Measurements from ENCODE around the gene PAX7. TPM values are rescaled to one million over a fixed set of nuclear protein-coding genes. Genes with fewer than 3 reads are reported as not detected.

The PAX7 gene
- total and polyA plus RNA-seq, 2 donors (not counting 1 experiment from before 2014, with no cell fraction given) = not detected

DNA sequence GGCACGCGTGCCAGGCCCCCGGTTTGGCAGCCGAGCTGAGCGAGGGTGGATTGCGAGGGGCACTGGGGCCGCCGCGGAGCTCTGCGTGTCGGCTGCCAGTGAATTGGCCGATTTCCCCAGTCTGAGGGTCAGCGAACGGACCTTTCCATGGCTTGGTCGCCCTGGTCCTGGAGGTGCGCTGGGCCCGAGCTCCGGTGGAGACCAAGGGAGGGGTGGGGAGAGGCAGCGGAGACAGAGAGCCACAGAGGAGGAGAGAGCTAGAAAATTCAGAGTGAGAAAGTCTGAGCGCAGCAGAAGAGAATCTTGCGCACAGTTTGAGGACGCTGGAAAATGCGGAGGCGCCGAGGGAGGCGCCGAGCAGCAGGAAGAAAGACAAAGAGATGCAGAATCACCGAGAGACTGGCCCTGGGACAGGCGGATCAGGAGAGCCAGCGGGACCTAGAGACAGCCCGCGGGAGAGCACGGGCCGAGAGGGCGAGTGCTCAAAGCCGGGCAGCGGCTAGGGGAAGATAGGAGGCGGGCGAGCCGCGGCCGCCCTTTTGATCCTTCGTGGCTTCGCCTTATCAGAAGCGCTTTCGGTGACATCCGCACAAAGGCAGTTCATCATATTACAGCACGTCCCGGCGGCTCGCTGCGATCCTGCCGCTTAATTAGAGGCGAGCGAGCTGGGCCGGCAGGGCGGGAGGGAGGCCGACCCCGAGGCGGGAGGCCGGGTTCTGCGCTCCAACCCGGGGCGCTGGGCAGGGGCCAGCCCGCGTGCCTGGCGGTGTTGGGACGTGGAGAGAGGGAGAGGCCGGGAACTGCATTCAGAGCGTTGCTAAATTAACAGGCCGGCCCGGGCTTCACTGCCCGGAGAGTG lies 12.7 kb downstream of the PAX7 start:
- Histone ChIP-seq H3K27ac (ENCODE audit: low read length in 2 of 2) (no peak overlapping the region), H3K36me3 (replicated peaks in 1 of 2; ENCODE audit: control extremely low read depth in 1 of 2, control insufficient read depth in 1 of 2, extremely low read depth in 1 of 2, insufficient read depth in 2 of 2, low read length in 1 of 2) (no peaks in the 10 kb centered on the region), H3K4me3 (ENCODE audit: control extremely low read depth in 1 of 5, extremely low read depth in 1 of 5, insufficient read depth in 1 of 5, low read depth in 2 of 5, low read length in 4 of 5) (no peak overlapping the region), H3K9ac (ENCODE audit: low read length) (no peak overlapping the region), H3K4me2 (replicated peaks; ENCODE audit: low read depth, low read length, poor library complexity, severe bottlenecking) (no peak overlapping the region), H3K27me3 (replicated peaks in 1 of 4; ENCODE audit: control extremely low read depth in 1 of 4, control insufficient read depth in 3 of 4, insufficient read depth in 4 of 4, low read length in 3 of 4) (peaks cover 0 to 79% (median 39%) of the 10 kb centered on the region in 4 experiments), H3K79me2 (ENCODE audit: control insufficient read depth, insufficient read depth, low read length) (no peaks in the 10 kb centered on the region), H2AFZ (ENCODE audit: insufficient read depth, low read depth, low read length, poor library complexity, severe bottlenecking) (no peak overlapping the region), H4K20me1 (ENCODE audit: control insufficient read depth, insufficient read depth, low read length, poor library complexity, severe bottlenecking) (no peaks in the 10 kb centered on the region), H3K9me3 (ENCODE audit: control extremely low read depth in 1 of 3, control insufficient read depth in 2 of 3, insufficient read depth in 1 of 3, low read length in 2 of 3) (peaks cover 0 to 3% (median 0%) of the 10 kb centered on the region in 3 donors), H3K4me1 (ENCODE audit: control insufficient read depth in 2 of 2, insufficient read depth in 2 of 2, low read length in 2 of 2) (no peaks in the 10 kb centered on the region)
- ChIA-PET POLR2A (no interaction called here), CTCF (no interaction called here)
- no peak overlapping the region for H3K4me3 Mint-ChIP-seq
- intact Hi-C loops (cut with micrococcal nuclease) = no loop called here
- peaks cover 75% of the 10 kb centered on the region for H3K27me3 Mint-ChIP-seq
- H3K4me1 Mint-ChIP-seq = no peaks in the 10 kb centered on the region
- no peak for TF ChIP-seq EZH2 (IDR thresholded peaks at IDR 0.05; ENCODE audit: borderline replicate concordance, insufficient read depth, low read depth, low read length, poor library complexity, severe bottlenecking)
- TF ChIP-seq, protein P1, sequence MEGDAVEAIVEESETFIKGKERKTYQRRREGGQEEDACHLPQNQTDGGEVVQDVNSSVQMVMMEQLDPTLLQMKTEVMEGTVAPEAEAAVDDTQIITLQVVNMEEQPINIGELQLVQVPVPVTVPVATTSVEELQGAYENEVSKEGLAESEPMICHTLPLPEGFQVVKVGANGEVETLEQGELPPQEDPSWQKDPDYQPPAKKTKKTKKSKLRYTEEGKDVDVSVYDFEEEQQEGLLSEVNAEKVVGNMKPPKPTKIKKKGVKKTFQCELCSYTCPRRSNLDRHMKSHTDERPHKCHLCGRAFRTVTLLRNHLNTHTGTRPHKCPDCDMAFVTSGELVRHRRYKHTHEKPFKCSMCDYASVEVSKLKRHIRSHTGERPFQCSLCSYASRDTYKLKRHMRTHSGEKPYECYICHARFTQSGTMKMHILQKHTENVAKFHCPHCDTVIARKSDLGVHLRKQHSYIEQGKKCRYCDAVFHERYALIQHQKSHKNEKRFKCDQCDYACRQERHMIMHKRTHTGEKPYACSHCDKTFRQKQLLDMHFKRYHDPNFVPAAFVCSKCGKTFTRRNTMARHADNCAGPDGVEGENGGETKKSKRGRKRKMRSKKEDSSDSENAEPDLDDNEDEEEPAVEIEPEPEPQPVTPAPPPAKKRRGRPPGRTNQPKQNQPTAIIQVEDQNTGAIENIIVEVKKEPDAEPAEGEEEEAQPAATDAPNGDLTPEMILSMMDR (IDR thresholded peaks at IDR 0.05) = no peak
- H3K9me3 Mint-ChIP-seq (ENCODE audit: insufficient read depth) = no peaks in the 10 kb centered on the region
- no peak for ATAC-seq (ENCODE audit: low read depth)
- no peak for DNase-seq
- H3K27ac Mint-ChIP-seq = no peak overlapping the region
- WGBS (ENCODE audit: insufficient coverage) = 6% methylated on average over 73 of the region's 73 CpGs

DNA sequence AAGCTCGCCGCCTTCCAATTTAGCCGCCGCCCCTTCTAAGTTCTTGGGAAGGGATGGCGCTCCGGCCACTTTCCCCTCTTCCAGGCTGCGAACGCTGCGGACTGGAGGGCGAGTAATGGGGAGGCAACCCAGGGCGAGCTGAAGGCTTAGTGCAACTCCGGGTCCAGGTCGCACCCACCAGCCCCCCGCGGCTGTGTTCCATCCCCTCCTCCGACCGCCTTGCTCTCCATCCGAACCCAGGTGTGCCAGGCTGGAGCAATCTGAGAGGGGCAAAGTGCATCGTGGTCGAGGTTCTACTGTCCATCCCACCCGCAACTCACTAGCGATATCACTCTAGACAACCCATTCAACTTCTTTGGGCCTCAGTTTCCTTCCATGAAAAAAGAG lies 13.4 kb downstream of the PAX7 start:
- 9% methylated on average over 21 of the region's 22 CpGs for WGBS (ENCODE audit: insufficient coverage)
- ATAC-seq (ENCODE audit: low read depth) = no peak
- intact Hi-C loops (cut with micrococcal nuclease) = no loop called here

More for the DNA sequence above, 13.4 kb downstream of the PAX7 start:
- Histone ChIP-seq H3K4me1 (ENCODE audit: control insufficient read depth in 2 of 2, insufficient read depth in 2 of 2, low read length in 2 of 2) (no peaks in the 10 kb centered on the region), H3K9me3 (ENCODE audit: control extremely low read depth in 1 of 3, control insufficient read depth in 2 of 3, insufficient read depth in 1 of 3, low read length in 2 of 3) (peaks cover 0 to 3% (median 0%) of the 10 kb centered on the region in 3 donors), H3K79me2 (ENCODE audit: control insufficient read depth, insufficient read depth, low read length) (no peaks in the 10 kb centered on the region), H2AFZ (ENCODE audit: insufficient read depth, low read depth, low read length, poor library complexity, severe bottlenecking) (no peak overlapping the region), H3K36me3 (replicated peaks in 1 of 2; ENCODE audit: control extremely low read depth in 1 of 2, control insufficient read depth in 1 of 2, extremely low read depth in 1 of 2, insufficient read depth in 2 of 2, low read length in 1 of 2) (no peaks in the 10 kb centered on the region), H3K4me2 (replicated peaks; ENCODE audit: low read depth, low read length, poor library complexity, severe bottlenecking) (no peak overlapping the region), H3K27ac (ENCODE audit: low read length in 2 of 2) (no peak overlapping the region), H3K9ac (ENCODE audit: low read length) (no peak overlapping the region), H3K4me3 (ENCODE audit: control extremely low read depth in 1 of 5, extremely low read depth in 1 of 5, insufficient read depth in 1 of 5, low read depth in 2 of 5, low read length in 4 of 5) (no peak overlapping the region), H4K20me1 (ENCODE audit: control insufficient read depth, insufficient read depth, low read length, poor library complexity, severe bottlenecking) (no peaks in the 10 kb centered on the region), H3K27me3 (replicated peaks in 1 of 4; ENCODE audit: control extremely low read depth in 1 of 4, control insufficient read depth in 3 of 4, insufficient read depth in 4 of 4, low read length in 3 of 4) (peaks cover 0 to 76% (median 39%) of the 10 kb centered on the region in 4 experiments)
- DNase-seq = no peak
- POLR2A ChIA-PET = no interaction called here
- TF ChIP-seq EZH2 (IDR thresholded peaks at IDR 0.05; ENCODE audit: borderline replicate concordance, insufficient read depth, low read depth, low read length, poor library complexity, severe bottlenecking) = no peak
- TF ChIP-seq, protein P1 (IDR thresholded peaks at IDR 0.05) = no peak
- no peaks in the 10 kb centered on the region for H3K4me1 Mint-ChIP-seq
- H3K9me3 Mint-ChIP-seq (ENCODE audit: insufficient read depth) = no peaks in the 10 kb centered on the region
- H3K27me3 Mint-ChIP-seq = peaks cover 75% of the 10 kb centered on the region
- no peak overlapping the region for H3K4me3 Mint-ChIP-seq
- no peak overlapping the region for H3K27ac Mint-ChIP-seq
- CTCF ChIA-PET = no interaction called here

Measured in B cell (primary cell).